ENCODE results near the gene NUBP2.

DNA sequence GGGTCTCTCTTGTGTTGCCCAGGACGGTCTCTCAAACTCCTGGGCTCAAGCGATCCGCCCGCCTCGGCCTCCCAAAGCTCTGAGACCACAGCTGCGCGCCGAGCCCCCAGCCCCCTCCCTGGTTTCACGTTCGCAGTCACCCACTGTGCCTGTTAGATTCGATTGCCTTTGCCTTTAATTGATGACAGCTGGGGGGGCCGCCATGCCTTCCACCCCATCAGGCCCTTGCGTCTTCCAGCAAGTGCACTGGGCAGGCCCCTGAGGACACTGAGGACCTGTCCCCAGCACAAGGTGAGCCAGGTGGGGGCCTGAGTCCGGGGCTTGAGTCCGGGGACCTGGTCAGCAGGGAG lies 7.5 kb downstream of the NUBP2 start:
- TF ChIP-seq POLR2AphosphoS5 (IDR thresholded peaks at IDR 0.05; ENCODE audit: low read depth, low read length) = no peak
- no peak for TF ChIP-seq SIN3A (IDR thresholded peaks at IDR 0.05; ENCODE audit: borderline replicate concordance, insufficient read depth, low read length)
- TF ChIP-seq, protein P1, sequence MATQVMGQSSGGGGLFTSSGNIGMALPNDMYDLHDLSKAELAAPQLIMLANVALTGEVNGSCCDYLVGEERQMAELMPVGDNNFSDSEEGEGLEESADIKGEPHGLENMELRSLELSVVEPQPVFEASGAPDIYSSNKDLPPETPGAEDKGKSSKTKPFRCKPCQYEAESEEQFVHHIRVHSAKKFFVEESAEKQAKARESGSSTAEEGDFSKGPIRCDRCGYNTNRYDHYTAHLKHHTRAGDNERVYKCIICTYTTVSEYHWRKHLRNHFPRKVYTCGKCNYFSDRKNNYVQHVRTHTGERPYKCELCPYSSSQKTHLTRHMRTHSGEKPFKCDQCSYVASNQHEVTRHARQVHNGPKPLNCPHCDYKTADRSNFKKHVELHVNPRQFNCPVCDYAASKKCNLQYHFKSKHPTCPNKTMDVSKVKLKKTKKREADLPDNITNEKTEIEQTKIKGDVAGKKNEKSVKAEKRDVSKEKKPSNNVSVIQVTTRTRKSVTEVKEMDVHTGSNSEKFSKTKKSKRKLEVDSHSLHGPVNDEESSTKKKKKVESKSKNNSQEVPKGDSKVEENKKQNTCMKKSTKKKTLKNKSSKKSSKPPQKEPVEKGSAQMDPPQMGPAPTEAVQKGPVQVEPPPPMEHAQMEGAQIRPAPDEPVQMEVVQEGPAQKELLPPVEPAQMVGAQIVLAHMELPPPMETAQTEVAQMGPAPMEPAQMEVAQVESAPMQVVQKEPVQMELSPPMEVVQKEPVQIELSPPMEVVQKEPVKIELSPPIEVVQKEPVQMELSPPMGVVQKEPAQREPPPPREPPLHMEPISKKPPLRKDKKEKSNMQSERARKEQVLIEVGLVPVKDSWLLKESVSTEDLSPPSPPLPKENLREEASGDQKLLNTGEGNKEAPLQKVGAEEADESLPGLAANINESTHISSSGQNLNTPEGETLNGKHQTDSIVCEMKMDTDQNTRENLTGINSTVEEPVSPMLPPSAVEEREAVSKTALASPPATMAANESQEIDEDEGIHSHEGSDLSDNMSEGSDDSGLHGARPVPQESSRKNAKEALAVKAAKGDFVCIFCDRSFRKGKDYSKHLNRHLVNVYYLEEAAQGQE (IDR thresholded peaks at IDR 0.05; ENCODE audit: insufficient read depth in 1 of 2, low read depth in 2 of 2, low read length in 2 of 2) = no peak
- no peak for TF ChIP-seq TAF1 (IDR thresholded peaks at IDR 0.05; ENCODE audit: borderline replicate concordance, insufficient read depth, low read length)

All from PFSK-1 (cell line).